Upper lobe of left lung (tissue), 4 donors: ENCODE data around the gene LAMC1.

Experiments used
- CTCF ChIP-seq, 6 experiments: fragments of 450-650 bp in 4 of 6; fragments of 200-600 bp in 2 of 6; sonication (generic) in 2 of 6; IDR thresholded peaks; one replicate each; pipeline ENCODE4 v1.5.1; 2016 to 2019; ENCODE audit warnings: antibody characterized with exemption in 6 of 6
- EP300 ChIP-seq, 4 donors: sonication (generic); formaldehyde crosslinking; IDR thresholded peaks; one replicate each; pipeline ENCODE4 v1.5.1; 2017; ENCODE audit warnings: antibody characterized with exemption in 4 of 4, control low read depth in 2 of 4
- POLR2A ChIP-seq, 4 donors: fragments of 450-650 bp; IDR thresholded peaks; one replicate each; pipeline ENCODE4 v1.5.1; 2016 to 2017; ENCODE audit warnings: antibody characterized with exemption in 4 of 4, mild to moderate bottlenecking in 2 of 4
- POLR2AphosphoS5 ChIP-seq, 2 donors: sonication (generic); formaldehyde crosslinking; IDR thresholded peaks; one replicate each; pipeline ENCODE4 v1.5.1; 2017; ENCODE audit warnings: antibody characterized with exemption in 2 of 2

- TF ChIP-seq POLR2AphosphoS5 (IDR thresholded peaks at IDR 0.05), result no peak
- no peak for TF ChIP-seq CTCF (IDR thresholded peaks at IDR 0.05)
- no peak for TF ChIP-seq POLR2A (IDR thresholded peaks at IDR 0.05)
- TF ChIP-seq EP300 (IDR thresholded peaks at IDR 0.05), result no peak
Measured at GRCh38 chr1:183044893-183045649, 21.9 kb downstream of the LAMC1 start.
